Right lobe of liver (tissue), 6 donors: ENCODE measurements around the gene TBC1D3B. TPM values are rescaled to one million over a fixed set of nuclear protein-coding genes. Genes with fewer than 3 reads are reported as not detected.
A peak's percentile ranks its signal among the peaks of the same experiment; 100 is the strongest.
"Not testable (repeated sequence)": the region's sequence is repeated elsewhere in the genome, so short reads cannot be mapped to it uniquely, and the experiment has no call there.

Experiments used
- ATAC-seq, 4 donors: fragments of 200-7000 bp; cut with Tn5 transposase; one replicate each; pipeline ENCODE4 v1.9.1; 2020; ENCODE audit warnings: mild to moderate bottlenecking in 4 of 4, moderate library complexity in 4 of 4
- DNase-seq, 3 donors: peaks; one replicate each; pipeline ENCODE4 v3.0.0-alpha.2; 2020
- H3K27ac ChIP-seq, 3 donors: fragments of 200-600 bp; one replicate each; pipeline ENCODE4 v1.8.0; 2022
- H3K27me3 ChIP-seq, 2 donors: fragments of 200-600 bp; one replicate each; pipeline ENCODE4 v1.8.0; 2022
- H3K36me3 ChIP-seq, 4 donors: fragments of 200-600 bp; sonication (generic) in 1 of 4; one replicate each; pipeline versions ENCODE4 v1.5.1 to v1.8.0; 2017 to 2022; ENCODE audit warnings: control low read depth in 1 of 4
- H3K4me1 ChIP-seq, 4 donors: fragments of 200-600 bp; sonication (generic) in 1 of 4; one replicate each; pipeline versions ENCODE4 v1.5.1 to v1.8.0; 2017 to 2022; ENCODE audit warnings: control low read depth in 1 of 4
- H3K4me3 ChIP-seq, 3 donors: fragments of 200-600 bp; one replicate each; pipeline ENCODE4 v1.8.0; 2022
- H3K9me3 ChIP-seq, 4 donors: fragments of 200-600 bp; sonication (generic) in 1 of 4; one replicate each; pipeline versions ENCODE4 v1.5.1 to v1.8.0; 2017 to 2022; ENCODE audit warnings: control low read depth in 1 of 4
- POLR2A ChIP-seq: fragments of 450-650 bp; IDR thresholded peaks from one replicate; pipeline ENCODE4 v1.6.1; 2017; ENCODE audit warnings: antibody characterized with exemption, mild to moderate bottlenecking
- WGBS: methylation state at CpG from one replicate; pipeline ENCODE4 v1.1.6; 2018; ENCODE audit warnings: low coverage, low lambda C conversion rate; ENCODE audit not compliant: insufficient coverage; ENCODE audit errors: missing lambda C conversion rate; 5-methylcytosine and 5-hydroxymethylcytosine counted together
- intact Hi-C, 2 donors: fragments of 100-400 bp; cut with DNase I; formaldehyde crosslinking; loops; one replicate each; pipeline versions ENCODE4 v1.11.2 to v1.14.1; 2022
- total RNA-seq, 6 experiments: library from RNA; depleted of rRNA in 2 of 6; stranded (reverse); fragments of >200 nt in 2 of 6; fragmentation: NEBNext Ultra II Directional in 3 of 6; extraction: Animal tissue kit (Norgen Biotek cat#: 25700) in 3 of 6; gene quantifications; one replicate each; pipeline versions ENCODE4 v1.1.0 to v1.2.4, GENCODE V29; 2016 to 2023
- TF ChIP-seq, protein P1 (sequence below), 4 donors: fragments of 200-600 bp in 3 of 4; fragments of 450-650 bp in 1 of 4; IDR thresholded peaks; one replicate each; pipeline versions ENCODE4 v1.5.1 to v1.8.0; 2016 to 2022; ENCODE audit warnings: antibody characterized with exemption in 4 of 4, mild to moderate bottlenecking in 2 of 4
- donor health status: DM: no; HTN: yes; CAD: no.
- donor health status: DM: no; HTN: no; CAD: no.
- donor health status: DM: no; HTN: no; CAD: no.
- donor health status: DM: no; HTN: yes; CAD: no.
- donor health status: DM: no; HTN: yes; CAD: no.

The TBC1D3B gene
- total RNA-seq, 6 experiments from 2014 or later, result 2.4 to 6.5 (median 3.7) TPM; not detected in 2

DNA sequence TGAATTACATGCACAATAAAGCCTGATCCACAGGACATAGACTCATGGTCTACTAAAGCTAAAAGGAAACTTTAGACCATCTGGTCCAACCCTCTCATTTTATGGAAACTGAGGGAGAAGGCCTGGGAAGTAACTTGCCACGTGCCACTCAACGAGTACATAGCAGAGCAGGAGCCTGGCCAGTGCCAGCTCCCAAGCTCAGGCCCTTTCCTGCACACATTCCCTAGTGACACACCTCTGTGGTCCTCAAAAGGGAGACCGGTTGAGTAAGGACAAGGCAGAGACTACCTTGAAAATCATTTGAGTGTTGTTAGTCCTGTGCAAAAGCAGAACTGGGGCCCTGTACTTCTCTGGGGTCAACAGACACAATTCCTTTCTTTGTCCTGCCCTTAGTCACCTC, 37.3 kb upstream of the TBC1D3B start:
- Histone ChIP-seq H3K4me1 (no peaks in the 10 kb centered on the region), H3K27ac (no peak overlapping the region), H3K36me3 (no peaks in the 10 kb centered on the region), H3K27me3 (no peaks in the 10 kb centered on the region), H3K9me3 (no peaks in the 10 kb centered on the region), H3K4me3 (no peak overlapping the region)
- intact Hi-C loops, result no loop called here
- 92% methylated on average over 2 of the region's 3 CpGs for WGBS
- ATAC-seq (no peak), DNase-seq (no peak)
- TF ChIP-seq, protein P1, sequence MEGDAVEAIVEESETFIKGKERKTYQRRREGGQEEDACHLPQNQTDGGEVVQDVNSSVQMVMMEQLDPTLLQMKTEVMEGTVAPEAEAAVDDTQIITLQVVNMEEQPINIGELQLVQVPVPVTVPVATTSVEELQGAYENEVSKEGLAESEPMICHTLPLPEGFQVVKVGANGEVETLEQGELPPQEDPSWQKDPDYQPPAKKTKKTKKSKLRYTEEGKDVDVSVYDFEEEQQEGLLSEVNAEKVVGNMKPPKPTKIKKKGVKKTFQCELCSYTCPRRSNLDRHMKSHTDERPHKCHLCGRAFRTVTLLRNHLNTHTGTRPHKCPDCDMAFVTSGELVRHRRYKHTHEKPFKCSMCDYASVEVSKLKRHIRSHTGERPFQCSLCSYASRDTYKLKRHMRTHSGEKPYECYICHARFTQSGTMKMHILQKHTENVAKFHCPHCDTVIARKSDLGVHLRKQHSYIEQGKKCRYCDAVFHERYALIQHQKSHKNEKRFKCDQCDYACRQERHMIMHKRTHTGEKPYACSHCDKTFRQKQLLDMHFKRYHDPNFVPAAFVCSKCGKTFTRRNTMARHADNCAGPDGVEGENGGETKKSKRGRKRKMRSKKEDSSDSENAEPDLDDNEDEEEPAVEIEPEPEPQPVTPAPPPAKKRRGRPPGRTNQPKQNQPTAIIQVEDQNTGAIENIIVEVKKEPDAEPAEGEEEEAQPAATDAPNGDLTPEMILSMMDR (IDR thresholded peaks at IDR 0.05), result no peak
- no peak for TF ChIP-seq POLR2A

GRCh38 chr17:36212966-36213365, 36.5 kb upstream of the TBC1D3B start:
- 79% methylated on average over 3 of the region's 3 CpGs for WGBS
- DNase-seq (no peak), ATAC-seq (peak in 2 of 4 donors; percentile 14 to 29)
- Histone ChIP-seq H3K27ac (no peak overlapping the region), H3K4me3 (no peak overlapping the region), H3K36me3 (no peaks in the 10 kb centered on the region), H3K27me3 (no peaks in the 10 kb centered on the region), H3K4me1 (no peaks in the 10 kb centered on the region), H3K9me3 (no peaks in the 10 kb centered on the region)
- intact Hi-C loops, result no loop called here
- TF ChIP-seq POLR2A, result no peak
- TF ChIP-seq, protein P1 (IDR thresholded peaks at IDR 0.05), result no peak

- intact Hi-C loops, result no loop called here
- no CpG with 5 or more reads among the region's 4 CpGs for WGBS
- H3K27ac ChIP-seq, result no peak overlapping the region
- no peak overlapping the region for H3K4me3 ChIP-seq
- H3K9me3 ChIP-seq, result no peaks in the 10 kb centered on the region
- no peaks in the 10 kb centered on the region for H3K27me3 ChIP-seq
- H3K4me1 ChIP-seq, result no peaks in the 10 kb centered on the region
- no peaks in the 10 kb centered on the region for H3K36me3 ChIP-seq
- TF ChIP-seq, protein P1 (IDR thresholded peaks at IDR 0.05), result no peak
- no peak for TF ChIP-seq POLR2A
- DNase-seq (no peak), ATAC-seq (no peak)
Observed at GRCh38 chr17:36212272-36212605, 35.8 kb upstream of the TBC1D3B start.

- H3K36me3 ChIP-seq, intact Hi-C loops, H3K4me1 ChIP-seq, DNase-seq, H3K4me3 ChIP-seq, H3K9me3 ChIP-seq, H3K27me3 ChIP-seq, H3K27ac ChIP-seq: not testable (repeated sequence)
- peak; percentile 15 to 58 (median 44) for ATAC-seq
- WGBS, result 63% methylated on average over 5 of the region's 10 CpGs
Observed at GRCh38 chr17:36211484-36212271, 35.2 kb upstream of the TBC1D3B start.

GRCh38 chr17:36210439-36211211, 34.2 kb upstream of the TBC1D3B start, which contains the start of gene CCL4L2:
Gene CCL4L2 (plus strand): TSS chr17:36211063.
- not testable (repeated sequence) for H3K27ac ChIP-seq, H3K9me3 ChIP-seq

More at GRCh38 chr17:36210439-36211211, 34.2 kb upstream of the TBC1D3B start, which contains the start of gene CCL4L2:
- H3K4me3 ChIP-seq, intact Hi-C loops, H3K4me1 ChIP-seq, DNase-seq, H3K36me3 ChIP-seq, H3K27me3 ChIP-seq: not testable (repeated sequence)
- 56% methylated on average over 5 of the region's 7 CpGs for WGBS
- peak; percentile 60 to 74 (median 68) for ATAC-seq
